Fibroblast of upper back skin (primary cell): Measurements from ENCODE around the gene NPAS3.

ENCODE experiments used
- DNase-seq: peaks from one replicate; pipeline ENCODE4 v3.0.0-alpha.2; 2013

Gene NPAS3

DNA sequence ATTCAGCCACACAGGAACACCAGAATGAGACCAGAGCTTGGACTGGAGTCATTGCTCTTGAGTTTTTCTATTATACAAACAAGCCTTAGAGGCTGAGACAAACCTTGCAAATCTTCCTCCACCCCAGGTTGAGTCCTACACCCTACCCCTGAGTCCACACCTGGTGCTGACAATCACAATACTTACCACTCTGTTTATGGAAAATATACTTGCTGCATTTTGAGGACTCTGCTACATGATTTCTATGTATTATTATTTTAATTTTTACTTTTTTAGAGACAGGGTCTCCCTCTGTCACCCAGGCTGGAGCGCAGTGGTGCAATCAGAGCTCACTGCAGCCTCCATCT is 910.7 kb downstream of the NPAS3 start:
- no peak for DNase-seq

GRCh38 chr14:33850826-33851225 is 912.1 kb downstream of the NPAS3 start:
- DNase-seq: no peak

DNA sequence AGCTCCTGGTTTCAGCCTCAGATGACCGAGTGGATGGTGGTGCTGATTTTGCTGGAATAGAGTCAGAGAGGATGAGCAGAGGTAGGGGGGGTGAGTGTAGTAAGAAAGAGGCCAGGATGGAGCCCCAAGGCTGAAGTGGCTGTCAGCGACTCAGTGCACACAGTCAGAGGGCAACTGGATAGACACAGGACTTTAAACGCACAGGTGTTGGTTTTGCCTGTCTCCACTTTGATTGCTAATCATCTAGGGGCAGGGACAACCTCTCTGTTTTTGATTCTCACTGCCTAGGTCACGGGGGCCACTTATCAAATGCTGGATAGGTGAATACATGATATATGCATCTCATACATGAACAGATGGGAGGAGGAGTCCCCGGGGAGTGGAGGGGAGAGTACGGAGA is 912.7 kb downstream of the NPAS3 start:
- no peak for DNase-seq

DNA sequence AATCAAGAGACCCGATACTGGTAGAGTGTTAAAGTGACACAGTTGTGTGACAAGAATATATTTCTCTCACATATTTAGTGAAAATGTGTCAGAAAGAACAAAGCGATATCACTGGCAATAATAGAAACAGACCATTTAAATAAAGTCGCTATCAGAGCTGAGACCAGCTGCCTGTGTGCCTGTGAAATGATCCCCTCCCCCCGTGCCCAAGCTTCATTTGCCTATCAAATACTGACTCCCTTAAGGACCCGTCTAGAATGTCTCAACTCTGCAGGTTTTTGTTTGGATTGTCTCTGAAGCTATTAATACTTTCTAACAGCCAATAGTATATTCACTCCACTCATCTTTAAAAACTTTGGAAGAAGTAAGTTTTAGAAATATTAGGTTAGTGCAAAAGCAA is 913.3 kb downstream of the NPAS3 start:
- DNase-seq: no peak
